Loucy (cell line): ENCODE results near the gene TXNDC11.

Source experiments
- CTCF ChIP-seq: fragments of 200-600 bp; sonication (generic); conservative IDR thresholded peaks from 2 replicates; pipeline ENCODE4 v1.5.1; 2014; ENCODE audit warnings: mild to moderate bottlenecking, antibody characterized with exemption, low read length
- EZH2phosphoT487 ChIP-seq: fragments of 200-600 bp; IDR thresholded peaks from 2 replicates; pipeline ENCODE4 v1.6.1; 2018; ENCODE audit warnings: antibody characterized with exemption, mild to moderate bottlenecking, moderate library complexity, borderline replicate concordance

- TF ChIP-seq CTCF (no peak), EZH2phosphoT487 (no peak)
Observed at GRCh38 chr16:11638140-11638539, 104.5 kb downstream of the TXNDC11 start.
